Mucosa of stomach (tissue), 1 donor: ENCODE results near the gene TAS2R50.

ENCODE experiments used
- H3K27me3 ChIP-seq: one replicate; pipeline ENCODE4 v1.7.0; 2013; ENCODE audit warnings: mild to moderate bottlenecking, low read length; ENCODE audit not compliant: control insufficient read depth, insufficient read depth
- H3K36me3 ChIP-seq: one replicate; pipeline ENCODE4 v1.7.0; 2013; ENCODE audit warnings: low read length; ENCODE audit not compliant: control insufficient read depth, insufficient read depth
- H3K4me1 ChIP-seq: one replicate; pipeline ENCODE4 v1.7.0; 2013; ENCODE audit warnings: mild to moderate bottlenecking, low read length; ENCODE audit not compliant: control insufficient read depth, insufficient read depth
- H3K4me3 ChIP-seq: one replicate; pipeline ENCODE4 v1.7.0; 2013; ENCODE audit warnings: low read length
- H3K9ac ChIP-seq: one replicate; pipeline ENCODE4 v1.7.0; 2013; ENCODE audit warnings: mild to moderate bottlenecking, low read length, moderate library complexity
- H3K9me3 ChIP-seq: one replicate; pipeline ENCODE4 v1.7.0; 2013; ENCODE audit warnings: mild to moderate bottlenecking, low read length, moderate library complexity; ENCODE audit not compliant: control insufficient read depth
- donor health status: Pancreatic carcinoma.

Gene TAS2R50

GRCh38 chr12:10989107-10989506 lies 2.4 kb upstream of the TAS2R50 start:
- no peak overlapping the region for H3K4me3 ChIP-seq
- no peaks in the 10 kb centered on the region for H3K36me3 ChIP-seq
- no peaks in the 10 kb centered on the region for H3K27me3 ChIP-seq
- H3K9ac ChIP-seq: no peak overlapping the region
- H3K4me1 ChIP-seq: no peaks in the 10 kb centered on the region
- H3K9me3 ChIP-seq: no peaks in the 10 kb centered on the region

- Histone ChIP-seq H3K4me3 (no peak overlapping the region), H3K36me3 (no peaks in the 10 kb centered on the region), H3K9ac (no peak overlapping the region), H3K27me3 (no peaks in the 10 kb centered on the region), H3K9me3 (no peaks in the 10 kb centered on the region), H3K4me1 (no peaks in the 10 kb centered on the region)
These were observed 4.5 kb downstream of the TAS2R50 start for GRCh38 chr12:10982244-10982643.

GRCh38 chr12:10974965-10975364 lies 11.7 kb downstream of the TAS2R50 start:
- no peak overlapping the region for H3K9ac ChIP-seq
- no peaks in the 10 kb centered on the region for H3K36me3 ChIP-seq
- H3K27me3 ChIP-seq: no peaks in the 10 kb centered on the region
- no peak overlapping the region for H3K4me3 ChIP-seq
- no peaks in the 10 kb centered on the region for H3K4me1 ChIP-seq
- no peaks in the 10 kb centered on the region for H3K9me3 ChIP-seq

GRCh38 chr12:10968765-10969456 lies 17.8 kb downstream of the TAS2R50 start:
- Histone ChIP-seq H3K27me3 (no peaks in the 10 kb centered on the region), H3K4me1 (no peaks in the 10 kb centered on the region), H3K9ac (no peak overlapping the region), H3K36me3 (no peaks in the 10 kb centered on the region), H3K4me3 (no peak overlapping the region), H3K9me3 (no peaks in the 10 kb centered on the region)

- Histone ChIP-seq H3K9ac (no peak overlapping the region), H3K4me3 (no peak overlapping the region), H3K9me3 (no peaks in the 10 kb centered on the region), H3K36me3 (no peaks in the 10 kb centered on the region), H3K4me1 (no peaks in the 10 kb centered on the region), H3K27me3 (no peaks in the 10 kb centered on the region)
These were observed 19.3 kb downstream of the TAS2R50 start for GRCh38 chr12:10967409-10967808.

GRCh38 chr12:10966314-10966713 lies 20.4 kb downstream of the TAS2R50 start:
- Histone ChIP-seq H3K9ac (no peak overlapping the region), H3K4me1 (no peaks in the 10 kb centered on the region), H3K36me3 (no peaks in the 10 kb centered on the region), H3K9me3 (no peaks in the 10 kb centered on the region), H3K4me3 (no peak overlapping the region), H3K27me3 (no peaks in the 10 kb centered on the region)

- Histone ChIP-seq H3K9ac (no peak overlapping the region), H3K4me3 (no peak overlapping the region), H3K4me1 (no peaks in the 10 kb centered on the region), H3K9me3 (no peaks in the 10 kb centered on the region), H3K36me3 (no peaks in the 10 kb centered on the region), H3K27me3 (no peaks in the 10 kb centered on the region)
These were observed 21.2 kb downstream of the TAS2R50 start for GRCh38 chr12:10965476-10965875.

- H3K9ac ChIP-seq: no peak overlapping the region
- no peaks in the 10 kb centered on the region for H3K9me3 ChIP-seq
- no peaks in the 10 kb centered on the region for H3K36me3 ChIP-seq
- no peaks in the 10 kb centered on the region for H3K4me1 ChIP-seq
- H3K4me3 ChIP-seq: no peak overlapping the region
- no peaks in the 10 kb centered on the region for H3K27me3 ChIP-seq
These were observed 26.5 kb downstream of the TAS2R50 start for GRCh38 chr12:10960211-10960610.

- Histone ChIP-seq H3K27me3 (no peaks in the 10 kb centered on the region), H3K9ac (no peak overlapping the region), H3K36me3 (no peaks in the 10 kb centered on the region), H3K9me3 (no peaks in the 10 kb centered on the region), H3K4me3 (no peak overlapping the region), H3K4me1 (no peaks in the 10 kb centered on the region)
These were observed 26.9 kb downstream of the TAS2R50 start for GRCh38 chr12:10959804-10960203.

- H3K36me3 ChIP-seq: no peaks in the 10 kb centered on the region
- H3K9ac ChIP-seq: no peak overlapping the region
- H3K4me3 ChIP-seq: no peak overlapping the region
- H3K27me3 ChIP-seq: no peaks in the 10 kb centered on the region
- no peaks in the 10 kb centered on the region for H3K4me1 ChIP-seq
- H3K9me3 ChIP-seq: no peaks in the 10 kb centered on the region
These were observed 29.0 kb downstream of the TAS2R50 start for GRCh38 chr12:10957741-10958140.

GRCh38 chr12:10956085-10956484 lies 30.6 kb downstream of the TAS2R50 start:
- H3K4me3 ChIP-seq: no peak overlapping the region
- H3K9ac ChIP-seq: no peak overlapping the region
- no peaks in the 10 kb centered on the region for H3K27me3 ChIP-seq
- H3K4me1 ChIP-seq: no peaks in the 10 kb centered on the region
- H3K36me3 ChIP-seq: no peaks in the 10 kb centered on the region
- H3K9me3 ChIP-seq: no peaks in the 10 kb centered on the region

GRCh38 chr12:10952645-10953044 lies 34.1 kb downstream of the TAS2R50 start:
- Histone ChIP-seq H3K36me3 (no peaks in the 10 kb centered on the region), H3K4me3 (no peak overlapping the region), H3K27me3 (no peaks in the 10 kb centered on the region), H3K4me1 (no peaks in the 10 kb centered on the region), H3K9ac (no peak overlapping the region), H3K9me3 (no peaks in the 10 kb centered on the region)

GRCh38 chr12:10943167-10943566 lies 43.5 kb downstream of the TAS2R50 start:
- Histone ChIP-seq H3K36me3 (no peaks in the 10 kb centered on the region), H3K9me3 (no peaks in the 10 kb centered on the region), H3K9ac (no peak overlapping the region), H3K4me1 (no peaks in the 10 kb centered on the region), H3K4me3 (no peak overlapping the region), H3K27me3 (no peaks in the 10 kb centered on the region)
